Mesothelial cell of epicardium (in vitro differentiated cells): ENCODE results near the gene CYP2A6. TPM values are rescaled to one million over a fixed set of nuclear protein-coding genes. Genes with fewer than 3 reads are reported as not detected.

ENCODE experiments used
- DNase-seq, 2 experiments: peaks; one replicate each; pipeline ENCODE4 v3.0.0; 2021; ENCODE audit warnings: low spot score in 2 of 2; ENCODE audit not compliant: unreplicated experiment in 2 of 2
- H3K27ac Mint-ChIP-seq: 2 replicates; pipeline ENCODE4 v1.8.0; 2021; ENCODE audit warnings: mixed read lengths
- H3K27me3 Mint-ChIP-seq: 2 replicates; pipeline ENCODE4 v1.8.0; 2021; ENCODE audit warnings: low read depth, mixed read lengths
- H3K36me3 Mint-ChIP-seq: 2 replicates; pipeline ENCODE4 v1.8.0; 2021; ENCODE audit warnings: mixed read lengths
- H3K4me1 Mint-ChIP-seq: 2 replicates; pipeline ENCODE4 v1.8.0; 2021; ENCODE audit warnings: mixed read lengths
- H3K4me3 Mint-ChIP-seq: 2 replicates; pipeline ENCODE4 v1.8.0; 2021; ENCODE audit warnings: mild to moderate bottlenecking, moderate library complexity, mixed read lengths
- H3K9me3 Mint-ChIP-seq: 2 replicates; pipeline ENCODE4 v1.8.0; 2021; ENCODE audit warnings: mixed read lengths
- total RNA-seq: library from RNA; stranded (reverse); gene quantifications from 3 replicates; pipeline ENCODE4 v1.2.1, GENCODE V29; 2021
- TF ChIP-seq, protein P1 (sequence below): fragments of 200-600 bp; sonication (generic); IDR thresholded peaks from one replicate; pipeline ENCODE4 v1.5.0; 2021; ENCODE audit warnings: antibody characterized with exemption; ENCODE audit not compliant: unreplicated experiment

The CYP2A6 gene
- total RNA-seq, 1 donor from 2014 or later = 0.34 TPM

- Mint-ChIP-seq H3K4me3 (peak overlapping the region; percentile 33), H3K9me3 (no peaks in the 10 kb centered on the region), H3K27me3 (no peaks in the 10 kb centered on the region), H3K36me3 (peaks cover 4% of the 10 kb centered on the region), H3K27ac (peak overlapping the region; percentile 66), H3K4me1 (peaks cover 61% of the 10 kb centered on the region)
- DNase-seq = no peak
- TF ChIP-seq, protein P1, sequence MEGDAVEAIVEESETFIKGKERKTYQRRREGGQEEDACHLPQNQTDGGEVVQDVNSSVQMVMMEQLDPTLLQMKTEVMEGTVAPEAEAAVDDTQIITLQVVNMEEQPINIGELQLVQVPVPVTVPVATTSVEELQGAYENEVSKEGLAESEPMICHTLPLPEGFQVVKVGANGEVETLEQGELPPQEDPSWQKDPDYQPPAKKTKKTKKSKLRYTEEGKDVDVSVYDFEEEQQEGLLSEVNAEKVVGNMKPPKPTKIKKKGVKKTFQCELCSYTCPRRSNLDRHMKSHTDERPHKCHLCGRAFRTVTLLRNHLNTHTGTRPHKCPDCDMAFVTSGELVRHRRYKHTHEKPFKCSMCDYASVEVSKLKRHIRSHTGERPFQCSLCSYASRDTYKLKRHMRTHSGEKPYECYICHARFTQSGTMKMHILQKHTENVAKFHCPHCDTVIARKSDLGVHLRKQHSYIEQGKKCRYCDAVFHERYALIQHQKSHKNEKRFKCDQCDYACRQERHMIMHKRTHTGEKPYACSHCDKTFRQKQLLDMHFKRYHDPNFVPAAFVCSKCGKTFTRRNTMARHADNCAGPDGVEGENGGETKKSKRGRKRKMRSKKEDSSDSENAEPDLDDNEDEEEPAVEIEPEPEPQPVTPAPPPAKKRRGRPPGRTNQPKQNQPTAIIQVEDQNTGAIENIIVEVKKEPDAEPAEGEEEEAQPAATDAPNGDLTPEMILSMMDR = no peak
Observed at GRCh38 chr19:40803170-40803856, 46.9 kb downstream of the CYP2A6 start.

- Mint-ChIP-seq H3K27ac (peak overlapping the region; percentile 66), H3K27me3 (no peaks in the 10 kb centered on the region), H3K4me1 (peaks cover 61% of the 10 kb centered on the region), H3K9me3 (no peaks in the 10 kb centered on the region), H3K36me3 (peaks cover 2% of the 10 kb centered on the region), H3K4me3 (peak overlapping the region; percentile 82)
- TF ChIP-seq, protein P1 = no peak
- DNase-seq = no peak
Observed at GRCh38 chr19:40802300-40803169, 47.7 kb downstream of the CYP2A6 start.

GRCh38 chr19:40801426-40802299, 48.6 kb downstream of the CYP2A6 start:
- Mint-ChIP-seq H3K4me1 (peaks cover 54% of the 10 kb centered on the region), H3K4me3 (peak overlapping the region; percentile 82), H3K27ac (peak overlapping the region; percentile 34), H3K27me3 (no peaks in the 10 kb centered on the region), H3K9me3 (no peaks in the 10 kb centered on the region), H3K36me3 (peaks cover 2% of the 10 kb centered on the region)
- TF ChIP-seq, protein P1 = no peak
- DNase-seq = no peak

- Mint-ChIP-seq H3K4me1 (peaks cover 47% of the 10 kb centered on the region), H3K27ac (no peak overlapping the region)
Observed at GRCh38 chr19:40800997-40801377, 49.3 kb downstream of the CYP2A6 start.

More at GRCh38 chr19:40800997-40801377, 49.3 kb downstream of the CYP2A6 start:
- no peak for DNase-seq
- Mint-ChIP-seq H3K4me3 (peak overlapping the region; percentile 82), H3K36me3 (peaks cover 2% of the 10 kb centered on the region), H3K27me3 (no peaks in the 10 kb centered on the region), H3K9me3 (no peaks in the 10 kb centered on the region)
- TF ChIP-seq, protein P1 = no peak
